Central memory CD8-positive, alpha-beta T cell (primary cell): ENCODE results near the gene BRMS1.
"Not testable (repeated sequence)": the region's sequence is repeated elsewhere in the genome, so short reads cannot be mapped to it uniquely, and the experiment has no call there.

ENCODE experiments used
- ATAC-seq: fragments of 150-1000 bp; cut with Tn5 transposase; replicated peaks from 2 replicates; pipeline ENCODE4 v1.10.0; 2022; ENCODE audit warnings: mild to moderate bottlenecking, moderate FRiP score, moderate number of reproducible peaks; ENCODE audit not compliant: poor library complexity, severe bottlenecking; ENCODE audit errors: extremely low read depth
- DNase-seq, 2 donors: peaks; one replicate each; pipeline ENCODE4 v3.0.0; 2021; ENCODE audit warnings: low spot score in 2 of 2
- H3K27ac Mint-ChIP-seq: one replicate; pipeline ENCODE4 v1.8.0; 2022; ENCODE audit warnings: low read depth, mild to moderate bottlenecking, moderate library complexity, mixed read lengths
- H3K27me3 Mint-ChIP-seq: one replicate; pipeline ENCODE4 v1.8.0; 2022; ENCODE audit warnings: mixed read lengths
- H3K36me3 Mint-ChIP-seq: one replicate; pipeline ENCODE4 v1.8.0; 2022; ENCODE audit warnings: mild to moderate bottlenecking, moderate library complexity, mixed read lengths; ENCODE audit not compliant: insufficient read depth
- H3K4me1 Mint-ChIP-seq: one replicate; pipeline ENCODE4 v1.8.0; 2022; ENCODE audit warnings: mixed read lengths
- H3K4me3 Mint-ChIP-seq: one replicate; pipeline ENCODE4 v1.8.0; 2022; ENCODE audit warnings: mild to moderate bottlenecking, moderate library complexity, mixed read lengths
- H3K9me3 Mint-ChIP-seq: one replicate; pipeline ENCODE4 v1.8.0; 2022; ENCODE audit warnings: mixed read lengths

The BRMS1 gene

DNA sequence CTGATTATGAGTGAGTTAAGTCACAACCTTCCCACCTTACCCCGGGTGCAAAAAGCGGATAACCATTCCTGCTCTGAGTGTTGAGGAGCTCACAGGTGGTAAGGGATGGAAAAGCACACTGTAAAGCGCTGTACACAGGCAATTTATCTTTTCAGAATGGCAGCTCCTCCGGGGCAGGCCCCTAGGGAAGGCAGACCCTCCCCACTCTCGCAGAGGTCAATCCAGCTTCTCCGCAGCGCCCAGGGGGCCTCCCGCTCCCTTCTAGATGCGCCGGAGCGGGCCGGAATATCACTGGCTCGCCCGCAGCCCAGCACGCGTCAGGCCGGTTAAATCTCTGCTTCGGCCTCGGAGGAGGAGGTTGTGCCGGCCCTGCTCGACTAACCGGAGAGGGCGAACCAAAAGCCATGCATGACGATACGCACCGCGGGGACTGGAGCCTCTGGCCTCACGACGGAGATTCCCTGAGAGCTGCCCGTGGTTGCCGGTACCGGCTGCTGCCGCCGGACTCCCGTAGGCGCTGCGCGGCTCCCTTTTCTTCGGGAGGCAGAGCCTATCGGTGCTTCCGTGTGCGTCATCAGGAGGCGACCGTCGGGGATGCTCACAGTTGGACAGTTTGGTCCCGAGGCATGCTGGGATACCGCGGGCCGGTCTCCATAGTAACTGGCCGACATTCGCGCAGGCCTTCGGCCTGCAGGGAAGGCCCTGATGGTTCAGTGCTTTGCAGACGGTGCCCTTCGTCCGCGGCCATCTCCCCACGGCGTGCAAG lies at the start of gene BRMS1:
TSS of gene BRMS1 (minus strand) at position 555 of the 766 bp plus-strand sequence. CDS start 2,870 bp downstream, outside the sequence.
- peak; percentile 85 for ATAC-seq
- H3K36me3 Mint-ChIP-seq: peaks cover 41% of the 10 kb centered on the region
- H3K27me3 Mint-ChIP-seq: no peaks in the 10 kb centered on the region
- H3K9me3 Mint-ChIP-seq: no peaks in the 10 kb centered on the region
- peak within 1 kb of the TSS; percentile 96 for H3K4me3 Mint-ChIP-seq
- peak; percentile 85 to 92 for DNase-seq
- peak within 1 kb of the TSS; percentile 97 for H3K27ac Mint-ChIP-seq
- H3K4me1 Mint-ChIP-seq: peaks cover 42% of the 10 kb centered on the region

DNA sequence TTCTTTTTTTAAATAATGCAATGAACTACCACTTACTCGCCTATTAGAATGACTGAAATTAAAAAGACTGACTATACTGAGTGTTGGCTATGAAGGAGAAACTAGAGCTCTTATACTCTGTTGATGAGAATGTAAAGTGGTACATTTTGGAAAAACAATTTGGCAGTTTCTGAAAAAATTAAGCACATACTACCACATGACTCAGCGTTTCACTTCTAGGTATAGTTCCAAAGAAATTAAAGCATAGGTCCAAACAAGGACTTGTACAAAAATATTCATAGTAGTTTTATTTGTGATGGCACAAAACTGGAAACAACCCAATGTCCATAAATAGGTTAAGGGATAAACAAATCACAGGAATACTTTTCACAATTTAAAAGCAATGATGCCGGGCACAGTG lies 49.0 kb upstream of the BRMS1 start:
- Mint-ChIP-seq H3K4me3 (no peak overlapping the region), H3K36me3 (no peaks in the 10 kb centered on the region), H3K4me1 (peaks cover 3% of the 10 kb centered on the region), H3K27ac (no peak overlapping the region), H3K27me3 (no peaks in the 10 kb centered on the region), H3K9me3 (no peaks in the 10 kb centered on the region)
- ATAC-seq: no peak
- no peak for DNase-seq

DNA sequence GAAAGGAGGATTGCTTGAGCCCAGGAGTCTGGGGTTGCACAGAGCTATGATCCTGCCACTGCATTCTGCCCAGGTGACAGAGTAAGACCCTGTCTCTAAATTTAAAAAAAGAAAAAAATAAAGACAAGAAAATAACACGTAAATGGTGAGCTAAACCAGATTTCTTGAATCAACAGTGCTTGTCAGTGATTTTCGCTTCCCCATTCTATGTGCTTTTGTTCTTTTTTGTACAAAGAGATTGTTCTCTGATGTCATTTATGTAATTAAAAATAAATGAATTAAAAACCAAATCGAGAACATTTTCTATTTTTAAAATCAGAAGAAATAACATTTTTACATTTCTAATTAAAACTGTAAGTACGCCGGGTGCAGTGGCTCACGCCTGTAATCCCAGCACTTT lies 46.4 kb upstream of the BRMS1 start:
- Mint-ChIP-seq H3K36me3 (peaks cover 1% of the 10 kb centered on the region), H3K27ac (no peak overlapping the region), H3K4me3 (no peak overlapping the region), H3K9me3 (no peaks in the 10 kb centered on the region), H3K27me3 (no peaks in the 10 kb centered on the region), H3K4me1 (peaks cover 5% of the 10 kb centered on the region)
- ATAC-seq (no peak), DNase-seq (no peak)

DNA sequence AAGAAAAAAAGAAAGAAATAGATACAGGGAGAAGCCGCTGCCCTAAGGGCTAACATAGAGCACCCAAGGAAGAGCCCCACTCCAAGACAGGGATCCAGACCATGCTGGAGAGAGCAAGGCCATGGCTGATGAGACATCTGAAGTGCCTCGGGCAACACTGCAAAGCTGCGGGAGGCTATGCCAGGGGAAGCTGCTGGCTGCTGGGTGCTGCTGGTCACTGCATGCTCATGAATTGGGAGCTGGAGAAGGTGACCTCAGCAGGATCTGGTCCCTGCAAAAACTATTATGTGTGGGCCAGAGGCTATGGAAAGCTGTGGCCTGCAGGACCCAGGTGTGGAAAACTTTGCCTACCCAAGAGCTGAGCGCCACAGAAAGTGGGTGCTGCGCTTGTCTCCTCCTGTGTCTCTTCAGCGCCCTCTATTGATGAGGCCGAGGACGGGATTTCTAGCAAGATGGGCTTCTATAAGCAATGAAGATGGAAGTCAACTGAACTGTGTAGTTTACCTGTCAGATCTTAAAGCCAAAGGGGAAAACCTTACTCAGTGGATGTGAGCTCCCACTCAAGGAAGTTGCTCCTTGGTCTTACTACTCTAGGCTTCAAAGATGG lies 44.0 kb upstream of the BRMS1 start:
- Mint-ChIP-seq H3K27ac (no peak overlapping the region), H3K9me3 (no peaks in the 10 kb centered on the region), H3K36me3 (peaks cover 1% of the 10 kb centered on the region), H3K27me3 (no peaks in the 10 kb centered on the region), H3K4me3 (no peak overlapping the region), H3K4me1 (peaks cover 10% of the 10 kb centered on the region)
- ATAC-seq (peak; percentile 60), DNase-seq (peak; percentile 59 to 61)

- peaks cover 1% of the 10 kb centered on the region for H3K36me3 Mint-ChIP-seq
- no peak overlapping the region for H3K27ac Mint-ChIP-seq
- H3K27me3 Mint-ChIP-seq: no peaks in the 10 kb centered on the region
- H3K4me3 Mint-ChIP-seq: no peak overlapping the region
- no peak for ATAC-seq
- peaks cover 10% of the 10 kb centered on the region for H3K4me1 Mint-ChIP-seq
- H3K9me3 Mint-ChIP-seq: no peaks in the 10 kb centered on the region
- DNase-seq: peak; percentile 70 to 78
These were observed 41.5 kb upstream of the BRMS1 start for GRCh38 chr11:66386171-66387069.

GRCh38 chr11:66384316-66384715 lies 39.4 kb upstream of the BRMS1 start:
- H3K36me3 Mint-ChIP-seq, H3K9me3 Mint-ChIP-seq, ATAC-seq, H3K27me3 Mint-ChIP-seq, H3K4me3 Mint-ChIP-seq, H3K27ac Mint-ChIP-seq, DNase-seq: not testable (repeated sequence)
- H3K4me1 Mint-ChIP-seq: peaks cover 10% of the 10 kb centered on the region

- not testable (repeated sequence) for H3K36me3 Mint-ChIP-seq, H3K27me3 Mint-ChIP-seq, H3K9me3 Mint-ChIP-seq, DNase-seq, H3K4me3 Mint-ChIP-seq, H3K27ac Mint-ChIP-seq, H3K4me1 Mint-ChIP-seq, ATAC-seq
These were observed 35.4 kb upstream of the BRMS1 start for GRCh38 chr11:66380264-66380663.

- H3K27ac Mint-ChIP-seq, H3K27me3 Mint-ChIP-seq: not testable (repeated sequence)
These were observed 28.9 kb upstream of the BRMS1 start for GRCh38 chr11:66373690-66374287.

GRCh38 chr11:66373265-66373664 lies 28.4 kb upstream of the BRMS1 start:
- Mint-ChIP-seq H3K4me3 (no peak overlapping the region), H3K36me3 (no peaks in the 10 kb centered on the region), H3K27me3 (no peaks in the 10 kb centered on the region), H3K9me3 (no peaks in the 10 kb centered on the region), H3K4me1 (no peaks in the 10 kb centered on the region), H3K27ac (no peak overlapping the region)
- DNase-seq (no peak), ATAC-seq (no peak)

More at GRCh38 chr11:66373690-66374287, 28.9 kb upstream of the BRMS1 start:
- H3K9me3 Mint-ChIP-seq, H3K4me1 Mint-ChIP-seq, ATAC-seq, DNase-seq, H3K4me3 Mint-ChIP-seq, H3K36me3 Mint-ChIP-seq: not testable (repeated sequence)

DNA sequence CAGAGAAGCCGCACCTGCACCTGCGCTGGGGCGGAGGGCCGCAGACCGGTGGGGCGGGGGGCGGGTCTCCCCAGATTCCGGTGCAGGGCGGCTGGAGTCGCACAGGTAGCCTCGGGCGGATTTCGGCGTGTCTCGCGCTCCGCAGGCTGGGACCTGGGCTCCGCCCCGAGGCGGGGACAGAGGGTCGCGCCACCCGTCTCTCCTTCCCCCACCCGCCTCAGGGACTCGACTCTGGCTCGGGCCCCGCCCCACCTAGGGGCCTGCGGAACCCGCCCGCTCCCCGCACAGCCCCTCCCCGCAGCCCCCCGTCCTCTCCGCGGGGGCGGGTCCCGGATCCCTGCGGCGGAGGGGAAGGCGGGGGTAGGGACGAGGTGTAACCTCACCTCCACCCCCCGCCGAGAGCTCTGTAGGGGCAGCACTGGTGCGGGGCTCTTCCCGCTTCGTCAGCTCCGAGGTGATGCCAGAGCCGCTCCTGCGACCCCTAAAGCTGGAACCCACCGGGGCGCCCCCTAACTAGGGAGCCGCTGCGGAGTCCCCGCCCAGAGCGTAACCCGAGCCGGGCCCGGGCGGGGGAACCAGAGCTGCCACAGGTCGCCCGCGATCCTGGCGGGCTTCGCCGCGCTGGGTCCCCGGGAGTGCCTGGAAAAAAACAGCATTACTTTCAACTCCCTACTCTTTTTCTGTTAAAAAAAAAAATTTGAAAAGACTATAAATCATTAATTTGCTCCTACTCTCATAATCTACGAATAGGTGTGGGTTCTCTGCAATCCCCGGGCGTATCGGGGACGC lies 26.9 kb upstream of the BRMS1 start, which contains the start of gene SLC29A2:
TSS of gene SLC29A2 (minus strand) at position 134 of the 789 bp plus-strand sequence. CDS start 169 bp downstream, outside the sequence.
- H3K4me3 Mint-ChIP-seq: peak within 1 kb of the TSS; percentile 74
- no peaks in the 10 kb centered on the region for H3K9me3 Mint-ChIP-seq
- no peaks in the 10 kb centered on the region for H3K27me3 Mint-ChIP-seq
- H3K4me1 Mint-ChIP-seq: no peaks in the 10 kb centered on the region
- no peaks in the 10 kb centered on the region for H3K36me3 Mint-ChIP-seq
- peak within 1 kb of the TSS; percentile 51 for H3K27ac Mint-ChIP-seq
- ATAC-seq (peak; percentile 71), DNase-seq (peak; percentile 47 to 59)

DNA sequence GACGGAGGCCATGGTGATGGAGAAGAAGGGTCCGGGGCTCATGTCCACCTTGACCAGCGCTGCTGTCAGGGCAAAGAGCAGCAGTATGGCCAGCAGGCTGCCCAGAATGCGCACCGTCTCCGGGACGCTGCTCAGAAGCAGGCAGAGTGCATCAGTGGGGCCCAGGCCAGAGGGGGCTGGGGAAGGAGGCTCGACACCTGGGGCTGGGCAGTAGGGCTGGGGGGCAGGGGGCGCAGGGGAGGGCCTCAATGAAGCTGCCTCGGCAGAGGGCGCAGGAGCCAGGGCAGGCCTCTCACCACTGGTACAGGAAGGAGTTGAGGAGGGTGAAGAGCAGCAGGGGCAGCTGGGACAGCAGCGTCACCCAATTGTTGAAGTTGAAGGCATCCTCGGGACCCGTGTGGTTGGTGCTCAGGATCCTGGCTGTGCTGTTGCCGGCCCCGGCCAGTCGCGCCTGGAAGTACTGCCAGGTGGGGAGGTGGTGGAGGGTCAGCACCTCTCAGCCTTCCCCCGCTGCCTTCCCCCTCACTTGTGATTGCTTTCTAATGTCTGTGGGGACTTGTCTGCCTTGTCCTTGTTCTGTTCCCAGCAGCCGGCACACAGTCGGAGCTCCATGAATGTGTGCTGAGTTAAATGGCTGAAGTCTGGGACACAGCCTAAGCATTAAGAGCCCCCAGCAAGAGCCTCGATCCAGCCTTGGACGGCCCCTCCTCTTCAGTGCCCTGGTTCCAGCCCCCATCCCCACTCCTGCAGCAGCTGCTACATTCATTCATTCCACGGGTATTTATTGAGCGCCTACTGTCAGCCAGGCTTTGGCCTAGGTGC lies 24.4 kb upstream of the BRMS1 start:
- DNase-seq (no peak), ATAC-seq (no peak)
- Mint-ChIP-seq H3K9me3 (no peaks in the 10 kb centered on the region), H3K36me3 (no peaks in the 10 kb centered on the region), H3K27me3 (no peaks in the 10 kb centered on the region), H3K27ac (no peak overlapping the region), H3K4me3 (no peak overlapping the region), H3K4me1 (no peaks in the 10 kb centered on the region)
